ENCODE results near the gene HHAT.

The HHAT gene

DNA sequence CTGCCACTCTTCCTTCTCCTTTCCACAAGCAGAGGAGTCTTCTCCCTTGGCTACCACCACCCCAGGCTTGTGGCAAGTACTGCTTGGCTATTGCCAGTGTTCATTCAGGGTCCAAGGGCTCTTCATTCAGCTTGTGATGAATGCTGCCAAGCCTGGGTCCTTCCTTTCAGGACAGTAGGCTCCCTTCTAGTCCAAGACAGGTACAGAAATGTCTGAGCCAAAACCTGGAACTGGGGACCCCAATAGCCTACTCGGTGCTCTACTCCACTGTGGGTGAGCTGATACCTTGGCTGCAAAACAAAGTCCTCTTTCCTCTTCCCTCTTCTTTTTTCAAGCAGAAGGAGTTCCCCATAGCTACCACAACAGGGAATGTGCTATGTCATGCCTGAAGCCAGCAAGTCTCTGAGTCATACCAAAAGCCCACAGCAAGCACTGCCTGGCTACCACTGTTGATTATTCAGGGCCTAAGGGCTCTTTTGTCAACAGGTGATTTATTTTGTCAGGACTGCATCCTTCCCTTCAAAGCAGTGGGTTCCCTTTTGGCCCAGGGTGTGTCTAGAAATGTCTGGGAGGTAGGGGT is 268.9 kb downstream of the HHAT start:
- H2AFZ ChIP-seq (ENCODE audit: low read length), result no peak overlapping the region
- H3K9me2 ChIP-seq (replicated peaks; ENCODE audit: low read depth, low read length), result no peaks in the 10 kb centered on the region
- no peak overlapping the region for H3K9ac ChIP-seq (ENCODE audit: low read depth, low read length, poor library complexity, severe bottlenecking)
- no peaks in the 10 kb centered on the region for H3K9me3 ChIP-seq (ENCODE audit: insufficient read depth, low read depth, low read length)
- H3K4me3 ChIP-seq (ENCODE audit: low read length, poor library complexity, severe bottlenecking), result no peak overlapping the region
- H3F3A ChIP-seq (ENCODE audit: low read depth), result no peaks in the 10 kb centered on the region
- peaks cover 6% of the 10 kb centered on the region for H3K4me1 ChIP-seq (ENCODE audit: insufficient read depth, low read length, poor library complexity, severe bottlenecking)
- H3K4me2 ChIP-seq (ENCODE audit: low read depth, low read length, poor library complexity, severe bottlenecking), result no peak overlapping the region
- H4K20me1 ChIP-seq (ENCODE audit: insufficient read depth, low read length, poor library complexity, severe bottlenecking), result no peaks in the 10 kb centered on the region
- no peak for TF ChIP-seq EZH2phosphoT487 (IDR thresholded peaks at IDR 0.05; ENCODE audit: borderline replicate concordance)
- TF ChIP-seq, protein P1, sequence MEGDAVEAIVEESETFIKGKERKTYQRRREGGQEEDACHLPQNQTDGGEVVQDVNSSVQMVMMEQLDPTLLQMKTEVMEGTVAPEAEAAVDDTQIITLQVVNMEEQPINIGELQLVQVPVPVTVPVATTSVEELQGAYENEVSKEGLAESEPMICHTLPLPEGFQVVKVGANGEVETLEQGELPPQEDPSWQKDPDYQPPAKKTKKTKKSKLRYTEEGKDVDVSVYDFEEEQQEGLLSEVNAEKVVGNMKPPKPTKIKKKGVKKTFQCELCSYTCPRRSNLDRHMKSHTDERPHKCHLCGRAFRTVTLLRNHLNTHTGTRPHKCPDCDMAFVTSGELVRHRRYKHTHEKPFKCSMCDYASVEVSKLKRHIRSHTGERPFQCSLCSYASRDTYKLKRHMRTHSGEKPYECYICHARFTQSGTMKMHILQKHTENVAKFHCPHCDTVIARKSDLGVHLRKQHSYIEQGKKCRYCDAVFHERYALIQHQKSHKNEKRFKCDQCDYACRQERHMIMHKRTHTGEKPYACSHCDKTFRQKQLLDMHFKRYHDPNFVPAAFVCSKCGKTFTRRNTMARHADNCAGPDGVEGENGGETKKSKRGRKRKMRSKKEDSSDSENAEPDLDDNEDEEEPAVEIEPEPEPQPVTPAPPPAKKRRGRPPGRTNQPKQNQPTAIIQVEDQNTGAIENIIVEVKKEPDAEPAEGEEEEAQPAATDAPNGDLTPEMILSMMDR (conservative IDR thresholded peaks at IDR 0.05; ENCODE audit: low read length), result no peak
- H3K36me3 ChIP-seq (ENCODE audit: insufficient read depth, low read length), result no peaks in the 10 kb centered on the region; the same call in 1 of the 2 replicates
- H3K79me2 ChIP-seq (ENCODE audit: insufficient read depth, low read length), result no peaks in the 10 kb centered on the region
- H3K27me3 ChIP-seq (ENCODE audit: insufficient read depth, low read length, poor library complexity, severe bottlenecking), result no peaks in the 10 kb centered on the region

DNA sequence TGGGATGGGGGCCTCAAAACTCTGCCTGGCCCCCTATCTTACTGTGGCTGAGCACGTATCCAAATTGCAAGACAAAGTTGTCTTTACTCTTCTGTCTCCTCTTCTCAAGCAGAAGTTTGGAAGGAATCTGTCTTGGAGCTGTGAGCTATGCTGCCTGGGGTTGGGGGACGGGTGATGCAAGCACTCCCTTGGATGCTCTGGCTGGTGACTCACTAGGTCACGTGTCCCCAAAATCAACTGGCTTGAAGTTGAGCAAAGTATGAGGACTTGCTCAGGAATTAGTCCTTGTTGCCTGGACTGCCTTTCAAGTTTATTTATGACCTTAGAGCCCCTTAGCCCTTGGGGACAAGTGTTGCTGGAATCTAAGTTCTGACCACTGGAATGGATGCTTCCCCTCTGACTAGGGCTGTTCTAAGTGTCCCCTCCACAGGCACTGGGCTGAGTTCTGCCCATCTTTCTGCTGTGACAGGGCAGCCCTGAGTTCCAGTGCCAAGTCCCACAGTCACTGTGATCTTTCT is 269.5 kb downstream of the HHAT start:
- H3K4me3 ChIP-seq (ENCODE audit: low read length, poor library complexity, severe bottlenecking), result no peak overlapping the region
- no peaks in the 10 kb centered on the region for H3K9me2 ChIP-seq (replicated peaks; ENCODE audit: low read depth, low read length)
- H3K36me3 ChIP-seq (ENCODE audit: insufficient read depth, low read length), result no peaks in the 10 kb centered on the region; the same call in 1 of the 2 replicates
- H3K27me3 ChIP-seq (ENCODE audit: insufficient read depth, low read length, poor library complexity, severe bottlenecking), result no peaks in the 10 kb centered on the region
- no peak overlapping the region for H3K4me2 ChIP-seq (ENCODE audit: low read depth, low read length, poor library complexity, severe bottlenecking)
- no peak overlapping the region for H3K9ac ChIP-seq (ENCODE audit: low read depth, low read length, poor library complexity, severe bottlenecking)
- H4K20me1 ChIP-seq (ENCODE audit: insufficient read depth, low read length, poor library complexity, severe bottlenecking), result no peaks in the 10 kb centered on the region
- peaks cover 6% of the 10 kb centered on the region for H3K4me1 ChIP-seq (ENCODE audit: insufficient read depth, low read length, poor library complexity, severe bottlenecking)
- no peaks in the 10 kb centered on the region for H3K79me2 ChIP-seq (ENCODE audit: insufficient read depth, low read length)
- TF ChIP-seq, protein P1 (conservative IDR thresholded peaks at IDR 0.05; ENCODE audit: low read length), result no peak
- no peak for TF ChIP-seq EZH2phosphoT487 (IDR thresholded peaks at IDR 0.05; ENCODE audit: borderline replicate concordance)
- no peak overlapping the region for H2AFZ ChIP-seq (ENCODE audit: low read length)
- H3K9me3 ChIP-seq (ENCODE audit: insufficient read depth, low read depth, low read length), result no peaks in the 10 kb centered on the region
- no peaks in the 10 kb centered on the region for H3F3A ChIP-seq (ENCODE audit: low read depth)

DNA sequence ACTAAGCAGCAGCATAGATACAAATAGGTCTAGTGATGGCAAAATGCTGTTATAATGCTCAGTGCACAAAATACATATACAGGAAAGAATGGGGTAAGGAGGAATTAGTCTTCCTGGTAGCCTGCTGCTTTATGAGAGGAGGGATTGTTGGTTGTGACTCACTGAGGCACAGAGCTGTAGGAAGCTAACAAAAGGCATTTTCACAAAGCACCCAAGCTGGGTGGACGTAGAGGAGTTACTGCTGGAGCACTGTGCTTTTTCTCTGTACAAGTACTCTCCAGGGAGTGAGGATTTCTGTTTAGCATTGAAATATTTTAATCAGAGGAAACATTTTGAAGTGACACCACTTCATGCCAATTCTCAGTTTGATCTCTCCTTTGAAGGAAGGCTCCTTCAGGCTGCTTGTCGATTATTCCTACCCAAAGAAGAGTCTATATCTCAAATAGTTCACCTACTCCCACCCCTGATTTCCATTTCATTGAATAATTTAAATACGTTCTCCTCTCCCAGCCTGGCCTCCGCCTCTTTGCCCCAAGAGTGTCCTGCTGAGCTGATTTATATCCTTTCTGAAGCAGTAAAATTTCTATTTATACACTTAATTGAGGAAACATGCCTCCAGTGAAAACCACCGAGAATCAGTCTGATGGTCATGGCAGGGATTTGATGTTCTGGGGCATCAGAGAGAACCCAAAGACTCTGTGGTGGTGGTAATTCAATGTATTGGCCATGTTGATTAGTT is 271.9 kb downstream of the HHAT start:
- Histone ChIP-seq H4K20me1 (ENCODE audit: insufficient read depth, low read length, poor library complexity, severe bottlenecking) (no peaks in the 10 kb centered on the region), H3K9me2 (replicated peaks; ENCODE audit: low read depth, low read length) (no peaks in the 10 kb centered on the region), H3K4me1 (ENCODE audit: insufficient read depth, low read length, poor library complexity, severe bottlenecking) (peaks cover 14% of the 10 kb centered on the region), H2AFZ (ENCODE audit: low read length) (no peak overlapping the region), H3K9me3 (ENCODE audit: insufficient read depth, low read depth, low read length) (no peaks in the 10 kb centered on the region), H3F3A (ENCODE audit: low read depth) (no peaks in the 10 kb centered on the region), H3K4me2 (ENCODE audit: low read depth, low read length, poor library complexity, severe bottlenecking) (no peak overlapping the region), H3K27me3 (ENCODE audit: insufficient read depth, low read length, poor library complexity, severe bottlenecking) (no peaks in the 10 kb centered on the region), H3K4me3 (ENCODE audit: low read length, poor library complexity, severe bottlenecking) (no peak overlapping the region), H3K36me3 (ENCODE audit: insufficient read depth, low read length) (no peaks in the 10 kb centered on the region), H3K9ac (ENCODE audit: low read depth, low read length, poor library complexity, severe bottlenecking) (no peak overlapping the region), H3K79me2 (ENCODE audit: insufficient read depth, low read length) (no peaks in the 10 kb centered on the region)
- TF ChIP-seq EZH2phosphoT487 (IDR thresholded peaks at IDR 0.05; ENCODE audit: borderline replicate concordance), result no peak
- TF ChIP-seq, protein P1 (conservative IDR thresholded peaks at IDR 0.05; ENCODE audit: low read length), result no peak

Measured in Loucy (cell line).